GM21526 (cell line): ENCODE results near the gene TECR.
"Not testable (repeated sequence)": the region's sequence is repeated elsewhere in the genome, so short reads cannot be mapped to it uniquely, and the experiment has no call there.

ENCODE experiments used
- ATAC-seq: cut with Tn5 transposase; IDR thresholded peaks from one replicate; pipeline ENCODE4 v1.9.1; 2021; ENCODE audit warnings: moderate library complexity; ENCODE audit not compliant: unreplicated experiment, low FRiP score

The TECR gene

DNA sequence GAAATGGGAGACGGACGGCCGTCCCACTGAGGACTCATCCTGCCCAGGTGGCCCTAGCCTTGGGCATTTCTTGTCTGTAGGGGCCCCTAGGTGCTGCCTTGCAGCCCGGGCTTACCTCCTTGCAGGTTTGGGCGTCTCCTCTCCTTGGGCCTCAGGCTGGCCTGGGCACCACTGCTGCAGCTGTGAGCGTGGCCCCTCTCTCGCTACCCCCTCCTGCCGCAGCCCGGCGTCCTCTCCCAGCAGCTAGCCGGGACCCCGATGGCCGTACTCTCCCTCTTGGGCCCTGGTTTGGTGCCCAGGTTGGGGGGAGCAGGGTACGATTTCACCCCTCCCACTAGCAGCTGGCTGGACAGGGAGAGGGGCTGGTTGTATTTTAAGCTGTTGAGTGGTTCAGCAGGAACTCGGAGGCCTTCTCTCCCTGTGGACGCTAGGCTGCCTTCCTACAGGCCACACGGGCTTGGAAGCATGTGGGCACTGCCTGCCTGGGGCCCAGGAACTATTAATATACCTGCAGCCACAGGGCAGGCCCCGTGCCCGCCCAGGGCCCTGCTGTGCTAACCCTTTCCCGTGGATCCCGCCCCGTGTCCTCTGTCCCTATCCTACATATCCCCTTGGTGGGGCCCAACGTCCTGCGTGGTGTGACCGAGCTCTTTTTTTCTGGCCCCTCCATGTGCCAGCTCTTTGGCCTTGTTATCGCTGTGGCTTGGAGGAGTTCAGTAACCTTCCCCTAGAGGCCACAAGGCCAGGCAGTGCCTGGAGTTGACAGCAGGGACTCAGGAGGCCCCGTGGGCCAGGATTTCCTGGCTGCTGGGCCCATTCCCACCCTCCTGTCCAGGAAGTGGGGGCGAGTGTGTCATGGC, 30.8 kb downstream of the TECR start:
- ATAC-seq: no peak

DNA sequence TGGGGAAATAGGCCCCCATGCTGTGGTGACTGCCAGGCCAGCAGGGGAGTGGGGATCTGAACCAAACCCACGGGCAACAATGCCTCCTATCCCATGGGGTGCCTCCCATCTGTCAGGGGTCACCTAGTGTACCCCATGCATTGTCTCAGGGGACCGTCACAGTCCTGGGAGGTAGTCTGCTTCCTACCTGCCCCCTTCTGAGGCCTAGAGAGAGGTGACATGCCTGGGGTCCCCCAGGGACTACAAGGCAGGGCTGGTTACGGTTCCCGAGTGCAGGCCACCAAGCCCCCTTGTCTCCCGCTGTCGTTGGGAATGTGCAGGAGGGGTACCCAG, 31.3 kb downstream of the TECR start:
- no peak for ATAC-seq

- no peak for ATAC-seq
These were observed 31.9 kb downstream of the TECR start for GRCh38 chr19:14561249-14561648.

DNA sequence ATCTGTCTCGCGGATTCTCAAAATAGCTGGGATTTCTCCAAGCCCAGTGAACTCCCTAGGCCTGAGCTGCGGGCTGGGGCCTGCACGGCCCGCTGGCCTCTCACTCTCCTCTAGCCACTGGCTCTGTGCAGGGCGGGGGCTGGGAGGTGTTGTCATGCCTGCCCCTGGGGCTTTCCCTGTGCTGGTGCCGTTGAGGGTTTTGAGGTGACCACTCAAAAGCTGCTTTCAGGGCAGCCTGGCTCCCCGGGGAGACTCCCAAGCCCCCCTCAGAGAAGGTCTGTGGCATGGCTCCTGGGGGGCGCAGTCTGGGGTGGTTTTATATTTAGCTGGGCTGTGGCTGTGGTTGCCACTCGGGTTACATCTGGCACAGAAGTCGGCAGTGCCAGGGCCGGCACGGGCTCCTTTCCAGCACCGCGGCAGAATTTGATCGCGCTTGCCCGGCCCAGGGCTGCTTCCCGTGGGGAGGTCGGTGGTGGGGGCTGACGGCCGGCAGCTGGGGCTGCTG, 32.5 kb downstream of the TECR start:
- no peak for ATAC-seq

- no peak for ATAC-seq
These were observed 33.5 kb downstream of the TECR start for GRCh38 chr19:14562660-14563589.

GRCh38 chr19:14563590-14563926, 34.2 kb downstream of the TECR start:
- no peak for ATAC-seq

DNA sequence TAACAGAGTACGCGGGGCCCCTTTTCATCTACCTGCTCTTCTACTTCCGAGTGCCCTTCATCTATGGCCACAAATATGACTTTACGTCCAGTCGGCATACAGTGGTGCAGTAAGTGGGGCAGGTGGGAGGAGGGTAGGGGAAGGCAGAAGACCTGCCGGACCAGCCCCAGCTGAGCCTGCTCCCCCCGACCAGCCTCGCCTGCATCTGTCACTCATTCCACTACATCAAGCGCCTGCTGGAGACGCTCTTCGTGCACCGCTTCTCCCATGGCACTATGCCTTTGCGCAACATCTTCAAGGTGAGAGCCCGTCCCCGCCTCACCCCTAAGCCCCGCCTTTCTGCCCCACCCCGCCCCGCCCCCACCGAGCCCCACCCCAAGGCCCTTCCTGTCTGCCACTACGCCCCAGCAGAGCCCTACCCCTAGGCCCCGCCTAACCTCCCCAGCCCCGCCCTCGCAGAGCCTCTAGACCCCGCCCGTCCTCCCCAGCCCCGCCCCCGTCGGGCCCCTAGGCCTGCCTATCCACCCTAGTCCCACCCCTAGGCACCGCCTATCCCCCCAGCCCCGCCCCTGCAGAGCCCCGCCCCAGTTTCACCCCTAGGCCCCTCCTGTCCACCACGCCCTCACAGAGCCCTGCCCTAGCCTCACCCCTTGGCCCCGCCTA, 34.7 kb downstream of the TECR start:
- ATAC-seq: no peak

DNA sequence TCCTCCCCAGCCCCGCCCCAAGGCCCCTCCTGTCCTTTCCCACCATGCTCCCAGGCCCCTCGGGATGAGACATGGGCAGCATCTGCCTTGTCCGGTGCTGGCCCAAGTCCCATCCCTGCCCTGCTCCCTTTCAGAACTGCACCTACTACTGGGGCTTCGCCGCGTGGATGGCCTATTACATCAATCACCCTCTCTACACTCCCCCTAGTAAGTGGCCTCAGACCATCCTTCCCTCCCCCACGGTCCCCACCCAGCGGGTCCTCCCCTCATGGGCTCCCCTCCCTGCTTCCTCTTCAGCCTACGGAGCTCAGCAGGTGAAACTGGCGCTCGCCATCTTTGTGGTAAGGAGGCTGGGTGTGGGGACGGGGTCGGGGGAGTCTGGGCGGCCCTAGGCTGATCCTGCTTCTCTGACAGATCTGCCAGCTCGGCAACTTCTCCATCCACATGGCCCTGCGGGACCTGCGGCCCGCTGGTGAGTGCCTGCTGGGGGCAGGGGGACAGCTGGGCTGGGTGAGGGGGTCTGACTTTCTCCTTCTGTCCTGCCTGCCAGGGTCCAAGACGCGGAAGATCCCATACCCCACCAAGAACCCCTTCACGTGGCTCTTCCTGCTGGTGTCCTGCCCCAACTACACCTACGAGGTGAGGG, 35.4 kb downstream of the TECR start:
- not testable (repeated sequence) for ATAC-seq

DNA sequence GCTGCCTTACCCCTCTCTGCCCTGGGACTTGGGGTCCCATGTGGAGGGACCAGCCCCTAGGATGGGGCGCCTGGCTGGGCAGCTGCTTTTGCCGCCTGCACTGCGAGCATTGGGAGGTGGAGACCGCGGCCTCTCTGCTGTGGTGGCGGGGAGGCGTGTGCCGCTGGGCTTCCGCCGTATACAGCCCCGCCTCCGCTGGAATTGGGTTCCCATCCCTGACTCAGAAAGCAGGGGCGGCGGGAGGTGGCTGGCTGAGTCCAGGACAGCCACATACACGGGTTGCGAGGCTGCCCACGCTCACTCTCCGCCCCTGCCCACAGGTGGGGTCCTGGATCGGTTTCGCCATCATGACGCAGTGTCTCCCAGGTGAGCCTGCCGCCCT, 35.9 kb downstream of the TECR start:
- no peak for ATAC-seq

GRCh38 chr19:14565765-14566711, 36.6 kb downstream of the TECR start:
- ATAC-seq: no peak

GRCh38 chr19:14566712-14567077, 37.3 kb downstream of the TECR start:
- ATAC-seq: no peak

DNA sequence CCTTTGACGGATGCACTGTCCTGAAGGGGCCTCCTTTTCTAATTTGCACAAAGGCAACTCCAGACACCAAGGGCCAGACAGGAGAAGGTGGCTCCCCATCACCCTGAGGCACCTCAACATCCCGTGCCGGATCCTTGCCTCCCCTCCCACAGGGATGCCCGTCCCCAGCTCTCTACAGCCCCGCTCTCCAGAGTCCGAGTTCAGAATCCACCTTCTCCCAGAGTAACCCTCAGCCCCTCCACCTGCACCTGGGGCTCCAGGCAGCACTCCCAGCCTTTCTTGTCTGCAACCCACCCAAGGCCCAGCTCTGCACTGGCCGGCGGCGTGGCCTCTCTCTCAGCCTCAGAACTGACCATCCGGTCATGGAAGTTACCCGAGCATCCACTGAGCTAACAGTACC, 37.7 kb downstream of the TECR start:
- no peak for ATAC-seq

- no peak for ATAC-seq
These were observed 41.6 kb downstream of the TECR start for GRCh38 chr19:14570864-14571527.

DNA sequence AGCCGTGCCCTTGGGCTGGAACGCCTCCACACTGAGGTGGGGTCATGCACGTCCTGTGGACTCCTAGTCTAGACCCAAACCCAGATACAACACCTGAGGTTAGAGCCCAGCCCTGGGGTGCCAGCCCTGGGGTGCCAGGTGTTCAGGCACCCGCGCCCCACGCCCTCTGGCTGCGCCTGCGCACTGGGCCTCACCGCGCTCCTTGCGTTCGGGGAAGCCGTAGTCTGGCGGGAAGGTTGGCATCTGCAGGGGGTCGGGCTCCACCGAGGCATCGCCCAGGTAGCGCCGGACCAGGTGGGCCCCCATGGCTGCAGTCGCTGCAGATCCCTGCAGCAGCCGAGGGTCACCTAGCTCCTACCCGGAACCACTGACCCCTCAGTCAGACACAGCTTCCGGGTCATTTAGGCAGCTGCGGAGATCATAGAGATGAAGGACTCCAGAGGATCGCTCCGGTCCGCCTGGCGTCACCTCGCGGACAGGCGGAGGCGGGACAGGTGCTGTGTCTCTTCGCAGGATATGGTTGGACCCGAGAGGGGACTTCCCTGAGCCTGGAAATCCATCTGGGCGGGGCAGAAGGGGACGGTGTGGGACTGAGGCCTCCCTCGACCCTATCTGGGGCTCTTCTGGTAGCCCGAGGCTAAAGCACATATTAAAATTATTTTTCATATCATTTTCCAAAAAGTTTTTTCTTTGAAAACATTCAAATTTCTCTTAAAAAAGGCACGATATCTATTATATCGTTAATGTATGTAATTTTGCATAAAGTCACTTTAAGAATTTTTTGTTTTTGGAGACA, 42.5 kb downstream of the TECR start, which contains the start of gene NDUFB7:
TSS of gene NDUFB7 (minus strand) at position 372 of the 796 bp plus-strand sequence. CDS start at position 306, 66 bp downstream.
- peak; percentile 60 for ATAC-seq

DNA sequence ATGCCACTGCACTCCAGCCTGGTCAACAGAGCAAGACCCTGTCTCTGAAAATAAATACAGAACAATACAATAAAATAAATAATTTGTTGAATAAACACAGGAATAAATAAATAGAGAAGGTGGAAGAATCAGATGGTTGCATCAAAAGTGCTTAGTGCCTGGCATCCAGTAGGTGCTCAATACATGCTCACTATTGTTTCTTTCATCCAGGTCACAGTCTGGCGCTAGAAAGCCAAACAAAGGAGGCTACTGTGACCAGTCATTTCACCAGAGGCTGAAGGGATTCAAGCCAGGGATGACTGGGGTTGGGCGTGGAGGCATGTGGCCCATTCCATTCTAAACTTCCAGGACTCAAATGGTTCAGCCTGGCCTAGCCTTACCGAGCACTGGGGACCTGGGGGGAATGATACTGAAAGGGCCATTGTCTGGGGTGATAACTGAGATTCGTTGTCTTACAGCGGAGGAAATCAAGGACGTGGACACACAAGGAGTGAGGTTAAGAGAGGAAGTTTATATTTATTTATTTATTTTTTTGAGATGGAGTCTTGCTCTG, 46.1 kb downstream of the TECR start:
- no peak for ATAC-seq

- ATAC-seq: no peak
These were observed 47.0 kb downstream of the TECR start for GRCh38 chr19:14576363-14576762.

DNA sequence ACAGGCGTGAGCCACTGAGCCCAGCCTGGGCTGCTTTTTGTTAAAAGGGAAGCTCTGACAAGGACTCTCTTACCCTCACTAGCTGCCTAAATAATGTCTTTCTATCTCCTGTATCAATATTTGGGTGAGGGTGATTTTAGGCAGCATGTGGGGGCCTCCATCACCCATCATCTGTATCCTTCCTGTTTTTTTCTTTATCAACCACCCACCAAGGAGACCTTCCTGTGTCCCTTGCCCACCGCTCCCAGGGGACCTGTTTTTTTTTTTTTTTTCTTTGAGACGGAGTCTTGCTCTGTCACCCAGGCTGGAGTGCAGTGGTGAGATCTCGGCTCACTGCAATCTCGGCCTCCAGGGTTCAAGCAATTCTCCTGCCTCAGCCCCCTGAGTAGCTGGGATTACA, 47.9 kb downstream of the TECR start:
- ATAC-seq: no peak
